Dermis microvascular lymphatic vessel endothelial cell (primary cell): ENCODE results near the gene EMID1. TPM values are rescaled to one million over a fixed set of nuclear protein-coding genes. Genes with fewer than 3 reads are reported as not detected.

Experiments used
- DNase-seq, 2 donors: peaks; one replicate each; pipeline versions ENCODE4 v3.0.0 to v3.0.0-alpha.2; 2010; ENCODE audit warnings: low read depth in 2 of 2
- total RNA-seq: library from RNA; depleted of rRNA; stranded (reverse); fragments of >200 nt; gene quantifications from 2 replicates; pipeline ENCODE4 v1.2.1, GENCODE V29; 2014

EMID1 gene
- 1.9 and 15.9 TPM in 2 replicates for total RNA-seq

- peak in 1 of 2 donors; percentile 36 for DNase-seq
These were observed at the start of gene EMID1 for GRCh38 chr22:29205594-29206371. TSS of gene EMID1 (plus strand) at chr22:29205896. CDS start at chr22:29206039, 143 bp downstream.

- DNase-seq: no peak
These were observed 49.7 kb upstream of the EMID1 start for GRCh38 chr22:29155966-29156365.

GRCh38 chr22:29156507-29156906, 49.2 kb upstream of the EMID1 start:
- DNase-seq: no peak

- no peak for DNase-seq
These were observed 47.7 kb upstream of the EMID1 start for GRCh38 chr22:29157759-29158535.

- no peak for DNase-seq
These were observed 47.1 kb upstream of the EMID1 start for GRCh38 chr22:29158546-29158945.

GRCh38 chr22:29163808-29164207, 41.9 kb upstream of the EMID1 start:
- no peak for DNase-seq

GRCh38 chr22:29165321-29166060, 40.2 kb upstream of the EMID1 start:
- DNase-seq: no peak

- no peak for DNase-seq
These were observed 39.5 kb upstream of the EMID1 start for GRCh38 chr22:29166180-29166579.

GRCh38 chr22:29167032-29167911, 38.4 kb upstream of the EMID1 start:
- no peak for DNase-seq

- no peak for DNase-seq
These were observed 34.0 kb upstream of the EMID1 start for GRCh38 chr22:29171721-29172120.

- DNase-seq: no peak
These were observed 33.5 kb upstream of the EMID1 start for GRCh38 chr22:29172216-29172615.

GRCh38 chr22:29175312-29175835, 30.3 kb upstream of the EMID1 start:
- no peak for DNase-seq

- no peak for DNase-seq
These were observed 21.5 kb upstream of the EMID1 start for GRCh38 chr22:29183971-29184848.

- DNase-seq: no peak
These were observed 20.7 kb upstream of the EMID1 start for GRCh38 chr22:29184849-29185490.

GRCh38 chr22:29186302-29186701, 19.4 kb upstream of the EMID1 start:
- no peak for DNase-seq

GRCh38 chr22:29187831-29188230, 17.9 kb upstream of the EMID1 start:
- DNase-seq: no peak

- DNase-seq: no peak
These were observed 15.6 kb upstream of the EMID1 start for GRCh38 chr22:29190051-29190450.

- DNase-seq: no peak
These were observed 14.8 kb upstream of the EMID1 start for GRCh38 chr22:29190918-29191317.

GRCh38 chr22:29193021-29193420, 12.7 kb upstream of the EMID1 start:
- no peak for DNase-seq
